Measurements from ENCODE around the gene PAXX.

DNA sequence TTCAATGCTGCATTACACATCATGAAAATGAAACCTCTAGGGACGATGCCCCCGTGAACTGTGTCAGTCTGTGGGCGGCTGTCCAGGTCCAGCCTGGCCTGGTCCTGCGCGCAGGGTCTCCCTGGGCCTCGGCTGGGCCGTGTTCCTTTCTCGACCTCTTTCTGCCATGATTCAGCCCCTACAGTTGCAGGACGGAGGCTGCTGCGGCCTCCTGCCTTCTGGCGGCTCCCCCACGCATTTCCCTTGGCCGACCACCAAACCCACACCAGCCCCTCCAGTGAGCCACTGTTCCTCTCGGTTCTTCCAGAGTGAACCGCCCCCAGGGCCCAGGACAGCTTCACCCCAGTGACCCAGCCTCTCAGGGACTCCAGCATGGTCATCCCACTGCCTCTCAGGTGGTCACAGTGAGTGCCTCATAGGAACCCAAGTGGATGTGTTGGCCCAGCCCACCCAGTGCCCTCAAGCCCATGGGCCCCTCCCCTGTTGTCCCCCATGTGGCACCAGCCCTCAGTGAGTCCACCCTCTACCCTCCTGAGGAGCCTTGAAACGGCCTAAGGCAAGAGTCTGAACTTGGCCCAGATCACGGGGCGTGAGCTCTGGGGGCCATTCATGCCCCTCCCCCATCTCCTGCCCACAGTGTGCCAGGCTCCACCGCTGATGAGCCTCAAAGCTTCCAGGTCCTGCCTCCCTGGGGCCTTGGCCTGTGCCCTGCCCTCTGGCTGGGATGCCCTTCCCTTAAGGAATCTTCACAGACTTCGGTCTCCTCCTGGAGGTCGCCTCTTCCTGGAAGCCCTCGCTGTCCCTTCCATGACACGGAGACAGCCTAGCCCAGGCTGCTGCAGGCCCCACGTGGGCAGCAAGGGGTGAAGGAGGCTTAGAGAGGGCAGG is 14.1 kb downstream of the PAXX start:
- TF ChIP-seq, protein P1, sequence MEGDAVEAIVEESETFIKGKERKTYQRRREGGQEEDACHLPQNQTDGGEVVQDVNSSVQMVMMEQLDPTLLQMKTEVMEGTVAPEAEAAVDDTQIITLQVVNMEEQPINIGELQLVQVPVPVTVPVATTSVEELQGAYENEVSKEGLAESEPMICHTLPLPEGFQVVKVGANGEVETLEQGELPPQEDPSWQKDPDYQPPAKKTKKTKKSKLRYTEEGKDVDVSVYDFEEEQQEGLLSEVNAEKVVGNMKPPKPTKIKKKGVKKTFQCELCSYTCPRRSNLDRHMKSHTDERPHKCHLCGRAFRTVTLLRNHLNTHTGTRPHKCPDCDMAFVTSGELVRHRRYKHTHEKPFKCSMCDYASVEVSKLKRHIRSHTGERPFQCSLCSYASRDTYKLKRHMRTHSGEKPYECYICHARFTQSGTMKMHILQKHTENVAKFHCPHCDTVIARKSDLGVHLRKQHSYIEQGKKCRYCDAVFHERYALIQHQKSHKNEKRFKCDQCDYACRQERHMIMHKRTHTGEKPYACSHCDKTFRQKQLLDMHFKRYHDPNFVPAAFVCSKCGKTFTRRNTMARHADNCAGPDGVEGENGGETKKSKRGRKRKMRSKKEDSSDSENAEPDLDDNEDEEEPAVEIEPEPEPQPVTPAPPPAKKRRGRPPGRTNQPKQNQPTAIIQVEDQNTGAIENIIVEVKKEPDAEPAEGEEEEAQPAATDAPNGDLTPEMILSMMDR (IDR thresholded peaks at IDR 0.05; ENCODE audit: insufficient read depth, low read length): no peak
- TF ChIP-seq POLR2AphosphoS5 (IDR thresholded peaks at IDR 0.05; ENCODE audit: low read depth): no peak
- TF ChIP-seq, protein P2, sequence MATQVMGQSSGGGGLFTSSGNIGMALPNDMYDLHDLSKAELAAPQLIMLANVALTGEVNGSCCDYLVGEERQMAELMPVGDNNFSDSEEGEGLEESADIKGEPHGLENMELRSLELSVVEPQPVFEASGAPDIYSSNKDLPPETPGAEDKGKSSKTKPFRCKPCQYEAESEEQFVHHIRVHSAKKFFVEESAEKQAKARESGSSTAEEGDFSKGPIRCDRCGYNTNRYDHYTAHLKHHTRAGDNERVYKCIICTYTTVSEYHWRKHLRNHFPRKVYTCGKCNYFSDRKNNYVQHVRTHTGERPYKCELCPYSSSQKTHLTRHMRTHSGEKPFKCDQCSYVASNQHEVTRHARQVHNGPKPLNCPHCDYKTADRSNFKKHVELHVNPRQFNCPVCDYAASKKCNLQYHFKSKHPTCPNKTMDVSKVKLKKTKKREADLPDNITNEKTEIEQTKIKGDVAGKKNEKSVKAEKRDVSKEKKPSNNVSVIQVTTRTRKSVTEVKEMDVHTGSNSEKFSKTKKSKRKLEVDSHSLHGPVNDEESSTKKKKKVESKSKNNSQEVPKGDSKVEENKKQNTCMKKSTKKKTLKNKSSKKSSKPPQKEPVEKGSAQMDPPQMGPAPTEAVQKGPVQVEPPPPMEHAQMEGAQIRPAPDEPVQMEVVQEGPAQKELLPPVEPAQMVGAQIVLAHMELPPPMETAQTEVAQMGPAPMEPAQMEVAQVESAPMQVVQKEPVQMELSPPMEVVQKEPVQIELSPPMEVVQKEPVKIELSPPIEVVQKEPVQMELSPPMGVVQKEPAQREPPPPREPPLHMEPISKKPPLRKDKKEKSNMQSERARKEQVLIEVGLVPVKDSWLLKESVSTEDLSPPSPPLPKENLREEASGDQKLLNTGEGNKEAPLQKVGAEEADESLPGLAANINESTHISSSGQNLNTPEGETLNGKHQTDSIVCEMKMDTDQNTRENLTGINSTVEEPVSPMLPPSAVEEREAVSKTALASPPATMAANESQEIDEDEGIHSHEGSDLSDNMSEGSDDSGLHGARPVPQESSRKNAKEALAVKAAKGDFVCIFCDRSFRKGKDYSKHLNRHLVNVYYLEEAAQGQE (IDR thresholded peaks at IDR 0.05; ENCODE audit: insufficient replicate concordance, low read depth): no peak
- TF ChIP-seq GABPA (IDR thresholded peaks at IDR 0.05; ENCODE audit: low read depth): no peak

Data from HL-60 (cell line).